GM19023 (cell line): ENCODE measurements around the gene OR51B2.

Source experiments
- ATAC-seq: cut with Tn5 transposase; IDR thresholded peaks from one replicate; pipeline ENCODE4 v1.9.1; 2021; ENCODE audit warnings: mild to moderate bottlenecking, moderate library complexity; ENCODE audit not compliant: unreplicated experiment

Gene OR51B2

DNA sequence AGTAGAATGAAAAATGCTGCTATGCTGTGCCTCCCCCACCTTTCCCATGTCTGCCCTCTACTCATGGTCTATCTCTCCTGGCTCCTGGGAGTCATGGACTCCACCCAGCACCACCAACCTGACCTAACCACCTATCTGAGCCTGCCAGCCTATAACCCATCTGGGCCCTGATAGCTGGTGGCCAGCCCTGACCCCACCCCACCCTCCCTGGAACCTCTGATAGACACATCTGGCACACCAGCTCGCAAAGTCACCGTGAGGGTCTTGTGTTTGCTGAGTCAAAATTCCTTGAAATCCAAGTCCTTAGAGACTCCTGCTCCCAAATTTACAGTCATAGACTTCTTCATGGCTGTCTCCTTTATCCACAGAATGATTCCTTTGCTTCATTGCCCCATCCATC, 39.5 kb downstream of the OR51B2 start:
- no peak for ATAC-seq

GRCh38 chr11:5283882-5284281, 40.2 kb downstream of the OR51B2 start:
- ATAC-seq, result no peak

DNA sequence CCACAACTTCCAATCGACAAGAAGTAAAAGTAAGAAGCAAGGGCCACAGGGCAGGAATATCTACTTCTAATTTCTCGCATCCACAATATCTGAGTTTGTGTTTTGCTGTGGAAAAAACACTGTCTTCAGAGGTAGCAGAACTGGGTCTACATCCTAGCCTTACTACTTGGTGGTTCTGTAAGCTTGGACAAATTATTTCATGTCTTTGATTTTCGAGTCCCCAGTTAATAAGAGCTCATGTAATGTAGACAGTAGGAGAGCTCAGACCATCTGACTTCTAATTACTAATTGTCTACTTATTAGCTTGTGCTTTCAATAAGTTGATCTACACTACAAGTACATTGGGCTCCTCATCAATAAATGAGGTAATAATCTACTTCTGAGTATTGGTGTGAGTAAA, 41.0 kb downstream of the OR51B2 start:
- no peak for ATAC-seq

GRCh38 chr11:5282628-5283027, 41.5 kb downstream of the OR51B2 start:
- ATAC-seq, result no peak

- no peak for ATAC-seq
Observed at GRCh38 chr11:5281596-5281995, 42.5 kb downstream of the OR51B2 start.

GRCh38 chr11:5280582-5281102, 43.5 kb downstream of the OR51B2 start:
- peak; percentile 94 for ATAC-seq

- ATAC-seq, result no peak
Observed at GRCh38 chr11:5279471-5280090, 44.5 kb downstream of the OR51B2 start.

DNA sequence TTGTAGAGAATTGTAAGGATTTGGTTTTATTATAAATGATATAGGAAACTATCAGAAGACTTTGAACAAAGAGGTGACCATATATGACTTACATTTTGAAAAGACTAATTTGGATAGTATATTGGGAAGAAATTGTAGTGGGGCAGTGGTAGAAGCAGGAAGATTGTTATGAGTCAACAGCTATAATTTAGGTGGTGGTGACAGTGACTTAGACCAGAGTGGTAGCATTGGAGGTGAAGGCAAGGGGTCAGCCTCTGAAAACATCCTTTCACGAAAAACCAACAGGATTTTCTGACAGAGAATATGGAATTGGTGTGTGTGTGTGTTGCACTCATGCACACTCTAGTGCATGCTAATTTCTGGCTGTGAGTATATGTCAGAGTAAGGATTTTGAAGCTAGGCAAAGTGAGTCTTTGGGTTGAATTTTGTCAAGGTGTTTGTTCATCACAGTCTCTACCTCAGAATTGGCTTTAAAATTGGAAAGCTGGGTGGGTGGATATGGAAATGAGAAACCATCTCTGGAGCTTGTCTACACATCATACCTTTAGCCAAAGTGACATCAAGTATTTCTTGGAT, 46.2 kb downstream of the OR51B2 start:
- ATAC-seq, result peak; percentile 45

DNA sequence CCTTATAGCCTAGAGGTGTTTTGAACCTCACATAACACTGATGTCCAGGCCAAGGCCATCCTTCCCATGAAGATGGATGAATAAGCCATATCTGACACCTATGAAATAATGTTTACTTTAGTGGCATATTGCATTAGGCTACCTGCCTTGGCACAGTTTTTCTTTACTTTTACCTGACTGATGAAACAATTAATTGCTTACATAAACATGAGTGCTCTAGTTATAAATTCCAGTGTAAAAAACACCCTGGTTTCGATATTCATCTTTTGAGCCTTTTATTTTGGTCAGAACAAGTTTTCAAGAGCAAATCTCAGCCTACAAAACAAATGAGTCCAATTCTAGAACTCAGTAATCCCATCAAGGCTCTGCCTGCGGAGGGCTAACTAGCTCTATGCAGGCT, 47.4 kb downstream of the OR51B2 start:
- no peak for ATAC-seq

DNA sequence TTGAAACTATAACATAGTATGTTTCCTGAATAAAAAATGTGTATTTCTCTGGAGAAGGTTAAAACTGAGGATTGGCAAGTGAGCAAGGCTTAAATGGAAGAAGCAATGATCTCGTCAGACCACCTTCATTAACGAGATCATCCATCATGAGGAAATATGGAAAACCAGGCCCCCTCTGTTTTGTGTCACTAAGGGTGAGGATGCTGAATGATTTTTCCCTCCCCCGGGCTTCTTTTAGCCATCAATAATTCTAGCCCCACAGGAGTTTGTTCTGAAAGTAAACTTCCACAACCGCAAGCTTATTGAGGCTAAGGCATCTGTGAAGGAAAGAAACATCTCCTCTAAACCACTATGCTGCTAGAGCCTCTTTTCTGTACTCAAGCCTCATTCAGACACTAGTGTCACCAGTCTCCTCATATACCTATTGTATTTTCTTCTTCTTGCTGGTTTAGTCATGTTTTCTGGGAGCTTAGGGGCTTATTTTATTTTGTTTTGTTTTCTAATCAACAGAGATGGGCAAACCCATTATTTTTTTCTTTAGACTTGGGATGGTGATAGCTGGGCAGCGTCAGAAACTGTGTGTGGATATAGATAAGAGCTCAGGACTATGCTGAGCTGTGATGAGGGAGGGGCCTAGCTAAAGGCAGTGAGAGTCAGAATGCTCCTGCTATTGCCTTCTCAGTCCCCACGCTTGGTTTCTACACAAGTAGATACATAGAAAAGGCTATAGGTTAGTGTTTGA, 48.6 kb downstream of the OR51B2 start:
- ATAC-seq, result no peak

DNA sequence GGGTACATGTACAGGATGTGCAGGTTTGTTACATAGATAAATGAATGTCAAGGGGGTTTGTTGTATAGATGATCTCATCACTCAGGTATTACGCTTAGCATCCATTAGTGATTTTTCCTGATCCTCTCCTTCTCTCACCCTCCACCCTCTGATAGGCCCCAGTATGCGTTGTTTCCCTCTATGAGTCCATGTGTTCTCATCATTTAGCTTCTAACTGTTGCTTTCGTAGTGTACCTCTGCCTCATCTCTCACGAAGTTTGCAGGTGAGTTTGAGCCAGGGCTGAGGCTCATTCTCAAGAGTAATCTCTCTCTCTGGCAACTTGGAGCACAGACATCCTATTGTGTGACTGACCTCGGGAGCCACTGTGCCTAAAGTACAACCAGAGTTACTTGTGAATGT, 49.7 kb downstream of the OR51B2 start:
- ATAC-seq, result no peak
